ENCODE results near the gene EFR3B. TPM values are rescaled to one million over a fixed set of nuclear protein-coding genes. Genes with fewer than 3 reads are reported as not detected.

The EFR3B gene
- polyA plus RNA-seq, 3 donors = not detected

GRCh38 chr2:25029183-25029554 lies 12.7 kb upstream of the EFR3B start:
- peaks cover 0 to 4% (median 2%) of the 10 kb centered on the region in 3 donors for H3K27me3 Mint-ChIP-seq (ENCODE audit: low read depth in 3 of 3)
- Histone ChIP-seq H3K4me1 (ENCODE audit: control insufficient read depth in 1 of 2, insufficient read depth in 2 of 2, low read length in 2 of 2) (peaks cover 21 to 32% of the 10 kb centered on the region in 2 donors), H3K4me3 (replicated peaks in 1 of 3; ENCODE audit: low read depth in 2 of 3, low read length in 3 of 3) (no peak overlapping the region), H2AFZ (ENCODE audit: insufficient read depth, low read depth, low read length, poor library complexity, severe bottlenecking) (no peak overlapping the region), H3K9ac (ENCODE audit: insufficient read depth, low read length, poor library complexity, severe bottlenecking) (no peak overlapping the region), H3K9me3 (replicated peaks in 1 of 2; ENCODE audit: control insufficient read depth in 1 of 2, insufficient read depth in 1 of 2, low read length in 2 of 2) (no peaks in the 10 kb centered on the region), H4K20me1 (ENCODE audit: insufficient read depth, low read length) (no peaks in the 10 kb centered on the region), H3K4me2 (replicated peaks; ENCODE audit: extremely low read depth, low read length, poor library complexity, severe bottlenecking) (no peak overlapping the region), H3K36me3 (replicated peaks in 1 of 2; ENCODE audit: control insufficient read depth in 1 of 2, insufficient read depth in 2 of 2, low read length in 2 of 2) (no peaks in the 10 kb centered on the region), H3K79me2 (ENCODE audit: insufficient read depth, low read length) (no peaks in the 10 kb centered on the region), H3K27ac (ENCODE audit: low read depth in 1 of 2, low read length in 2 of 2) (no peak overlapping the region), H3K27me3 (ENCODE audit: control insufficient read depth in 2 of 2, insufficient read depth in 2 of 2, low read length in 2 of 2) (no peaks in the 10 kb centered on the region)
- TF ChIP-seq CTCF (IDR thresholded peaks at IDR 0.05) = no peak
- peaks cover 30% of the 10 kb centered on the region for H3K4me1 Mint-ChIP-seq
- no peaks in the 10 kb centered on the region for H3K36me3 Mint-ChIP-seq
- H3K9me3 Mint-ChIP-seq = peaks cover 0 to 2% (median 1%) of the 10 kb centered on the region in 7 donors
- H3K4me3 Mint-ChIP-seq = no peak overlapping the region
- 69% methylated on average over 4 of the region's 4 CpGs for WGBS (ENCODE audit: insufficient coverage)
- intact Hi-C loops (cut with micrococcal nuclease) = no loop called here
- peak overlapping the region in 1 of 7 donors; percentile 55 for H3K27ac Mint-ChIP-seq
- no peak for DNase-seq

GRCh38 chr2:25030702-25031101 lies 11.2 kb upstream of the EFR3B start:
- Histone ChIP-seq H3K4me3 (replicated peaks in 1 of 3; ENCODE audit: low read depth in 2 of 3, low read length in 3 of 3) (no peak overlapping the region), H3K4me2 (replicated peaks; ENCODE audit: extremely low read depth, low read length, poor library complexity, severe bottlenecking) (no peak overlapping the region), H3K27ac (ENCODE audit: low read depth in 1 of 2, low read length in 2 of 2) (peak overlapping the region in 1 of 2 donors; percentile 62), H2AFZ (ENCODE audit: insufficient read depth, low read depth, low read length, poor library complexity, severe bottlenecking) (peak overlapping the region; percentile 2), H4K20me1 (ENCODE audit: insufficient read depth, low read length) (no peaks in the 10 kb centered on the region), H3K9ac (ENCODE audit: insufficient read depth, low read length, poor library complexity, severe bottlenecking) (no peak overlapping the region), H3K27me3 (ENCODE audit: control insufficient read depth in 2 of 2, insufficient read depth in 2 of 2, low read length in 2 of 2) (no peaks in the 10 kb centered on the region), H3K36me3 (replicated peaks in 1 of 2; ENCODE audit: control insufficient read depth in 1 of 2, insufficient read depth in 2 of 2, low read length in 2 of 2) (no peaks in the 10 kb centered on the region), H3K4me1 (ENCODE audit: control insufficient read depth in 1 of 2, insufficient read depth in 2 of 2, low read length in 2 of 2) (peaks cover 21 to 32% of the 10 kb centered on the region in 2 donors), H3K9me3 (replicated peaks in 1 of 2; ENCODE audit: control insufficient read depth in 1 of 2, insufficient read depth in 1 of 2, low read length in 2 of 2) (no peaks in the 10 kb centered on the region), H3K79me2 (ENCODE audit: insufficient read depth, low read length) (no peaks in the 10 kb centered on the region)
- Mint-ChIP-seq H3K4me1 (peaks cover 30% of the 10 kb centered on the region), H3K27me3 (ENCODE audit: low read depth in 3 of 3) (peaks cover 2 to 6% (median 4%) of the 10 kb centered on the region in 3 donors), H3K27ac (peak overlapping the region in 4 of 7 donors; percentile 2 to 55 (median 38)), H3K36me3 (no peaks in the 10 kb centered on the region), H3K9me3 (peaks cover 0 to 4% (median 3%) of the 10 kb centered on the region in 7 donors), H3K4me3 (no peak overlapping the region)
- peak; percentile 34 to 57 (median 49) for DNase-seq
- TF ChIP-seq CTCF (IDR thresholded peaks at IDR 0.05) = no peak
- intact Hi-C loops (cut with micrococcal nuclease) = no loop called here
- WGBS (ENCODE audit: insufficient coverage) = no CpG with 5 or more reads among the region's 2 CpGs
